Activated naive CD4-positive, alpha-beta T cell treated with anti-CD3 and anti-CD28 coated beads for 36 hours (primary cell): ENCODE data around the gene THTPA. TPM values are rescaled to one million over a fixed set of nuclear protein-coding genes. Genes with fewer than 3 reads are reported as not detected.

Experiments used
- CTCF ChIA-PET: fragments of 350-600 bp; sonication (Branson Sonifier 250); formaldehyde crosslinking; loops from one replicate; lab custom pipeline; 2021; ENCODE audit warnings: antibody characterized with exemption; lab: Charles Lee
- DNase-seq: peaks from one replicate; pipeline ENCODE4 v3.0.0-alpha.2; 2020
- H3K27ac Mint-ChIP-seq: one replicate; pipeline ENCODE4 v1.8.0; 2021; ENCODE audit warnings: mild to moderate bottlenecking, mixed read lengths
- H3K27me3 Mint-ChIP-seq: one replicate; pipeline ENCODE4 v1.8.0; 2021; ENCODE audit warnings: low read depth, mixed read lengths
- H3K36me3 Mint-ChIP-seq: one replicate; pipeline ENCODE4 v1.8.0; 2021; ENCODE audit warnings: low read depth, mixed read lengths
- H3K4me1 Mint-ChIP-seq: one replicate; pipeline ENCODE4 v1.8.0; 2021; ENCODE audit warnings: low read depth, mixed read lengths
- H3K4me3 Mint-ChIP-seq: one replicate; pipeline ENCODE4 v1.8.0; 2021; ENCODE audit warnings: mild to moderate bottlenecking, moderate library complexity, mixed read lengths
- H3K9me3 Mint-ChIP-seq: one replicate; pipeline ENCODE4 v1.8.0; 2021; ENCODE audit warnings: mixed read lengths
- intact Hi-C: fragments of 100-400 bp; cut with micrococcal nuclease; formaldehyde crosslinking; loops from one replicate; pipeline ENCODE4 v1.15.1; 2023
- total RNA-seq, 2 experiments: library from RNA; stranded (reverse); gene quantifications; one replicate each; pipeline ENCODE4 v1.2.3, GENCODE V29; 2021

THTPA gene
- total RNA-seq, 2 experiments from 2014 or later: 6.2 to 6.6 TPM

DNA sequence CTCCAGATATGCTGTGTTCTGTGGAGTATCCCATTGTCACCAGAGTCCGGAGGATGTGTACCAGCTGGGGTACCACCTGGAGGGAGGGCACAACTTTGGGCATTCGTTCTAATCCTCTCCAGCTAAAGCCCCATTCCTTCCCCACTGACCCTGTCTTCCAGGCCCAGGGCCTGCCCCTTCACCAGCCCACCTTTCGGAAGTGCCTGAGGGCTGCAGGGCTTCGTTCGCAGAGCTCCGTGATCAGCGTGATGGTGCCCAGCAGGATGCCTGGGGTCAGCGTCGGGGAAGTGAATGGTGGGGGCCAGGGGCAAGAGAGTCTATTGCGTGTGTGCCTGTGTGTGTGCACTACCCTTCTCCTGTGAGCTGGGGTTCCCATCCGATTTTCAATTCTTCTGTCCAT is 9.6 kb downstream of the THTPA start:
- intact Hi-C loops: loop anchor here (2.0 kb wide), 2 partner anchors 97 to 575 kb away; partner anchors contain the start of genes EMC9 and NGDN
- H3K36me3 Mint-ChIP-seq: peaks cover 26% of the 10 kb centered on the region
- no peak overlapping the region for H3K4me3 Mint-ChIP-seq
- CTCF ChIA-PET: interaction anchor here (1.0 to 11.2 kb wide), 2 partner anchors 9 to 87 kb away, joined by 3 to 209 read pairs; no protein-coding TSS in a partner anchor
- no peaks in the 10 kb centered on the region for H3K9me3 Mint-ChIP-seq
- no peaks in the 10 kb centered on the region for H3K27me3 Mint-ChIP-seq
- H3K4me1 Mint-ChIP-seq: peaks cover 30% of the 10 kb centered on the region
- H3K27ac Mint-ChIP-seq: no peak overlapping the region
- DNase-seq: no peak

- intact Hi-C loops: loop anchor here (2.0 kb wide), 2 partner anchors 97 to 575 kb away; partner anchors contain the start of genes EMC9 and NGDN
- Mint-ChIP-seq H3K36me3 (peaks cover 23% of the 10 kb centered on the region), H3K27me3 (no peaks in the 10 kb centered on the region), H3K27ac (peak overlapping the region; percentile 97), H3K4me1 (peaks cover 30% of the 10 kb centered on the region), H3K4me3 (peak overlapping the region; percentile 100), H3K9me3 (no peaks in the 10 kb centered on the region)
- DNase-seq: no peak
- CTCF ChIA-PET: interaction anchor here (0.7 to 11.2 kb wide), 6 partner anchors 8 to 89 kb away, joined by 3 to 209 read pairs (median 4); no protein-coding TSS in a partner anchor
Measured at GRCh38 chr14:23566112-23566777, 10.2 kb downstream of the THTPA start.

GRCh38 chr14:23566778-23567185 is 10.7 kb downstream of the THTPA start:
- peak overlapping the region; percentile 97 for H3K27ac Mint-ChIP-seq
- H3K9me3 Mint-ChIP-seq: no peaks in the 10 kb centered on the region
- no peak for DNase-seq
- peaks cover 19% of the 10 kb centered on the region for H3K36me3 Mint-ChIP-seq
- H3K27me3 Mint-ChIP-seq: no peaks in the 10 kb centered on the region
- H3K4me1 Mint-ChIP-seq: peaks cover 27% of the 10 kb centered on the region
- H3K4me3 Mint-ChIP-seq: peak overlapping the region; percentile 100
- intact Hi-C loops: loop anchor here (1.0 to 2.0 kb wide), 6 partner anchors 10 to 574 kb away; partner anchors contain the start of genes EMC9, NGDN, PABPN1 and THTPA
- CTCF ChIA-PET: interaction anchor here (0.7 to 3.0 kb wide), 4 partner anchors 8 to 90 kb away, joined by 3 to 22 read pairs (median 4); no protein-coding TSS in a partner anchor

GRCh38 chr14:23567186-23568020 is 11.3 kb downstream of the THTPA start, which contains the start of gene AP1G2:
Gene AP1G2, minus strand, starts transcription at chr14:23567791. Its CDS starts 477 bp downstream, at chr14:23567314.
- DNase-seq: peak; percentile 96
- CTCF ChIA-PET: interaction anchor here (0.7 to 3.0 kb wide), 5 partner anchors 9 to 90 kb away, joined by 3 to 22 read pairs (median 4); no protein-coding TSS in a partner anchor
- H3K27me3 Mint-ChIP-seq: no peaks in the 10 kb centered on the region
- H3K4me3 Mint-ChIP-seq: peak within 1 kb of the TSS; percentile 100
- intact Hi-C loops: loop anchor here (1.0 to 2.0 kb wide), 6 partner anchors 11 to 573 kb away; partner anchors contain the start of genes EMC9, NGDN, PABPN1 and THTPA
- H3K9me3 Mint-ChIP-seq: no peaks in the 10 kb centered on the region
- peaks cover 17% of the 10 kb centered on the region for H3K36me3 Mint-ChIP-seq
- H3K4me1 Mint-ChIP-seq: peaks cover 26% of the 10 kb centered on the region
- H3K27ac Mint-ChIP-seq: peak within 1 kb of the TSS; percentile 97

GRCh38 chr14:23568021-23568599 is 12.0 kb downstream of the THTPA start:
- Mint-ChIP-seq H3K4me1 (peaks cover 22% of the 10 kb centered on the region), H3K4me3 (peak overlapping the region; percentile 100), H3K27ac (peak overlapping the region; percentile 97), H3K36me3 (peaks cover 12% of the 10 kb centered on the region), H3K9me3 (no peaks in the 10 kb centered on the region), H3K27me3 (no peaks in the 10 kb centered on the region)
- intact Hi-C loops: no loop called here
- no peak for DNase-seq
- CTCF ChIA-PET: interaction anchor here (0.6 to 3.0 kb wide), 9 partner anchors 10 to 97 kb away, joined by 3 to 22 read pairs (median 5); no protein-coding TSS in a partner anchor

GRCh38 chr14:23568600-23569331 is 12.7 kb downstream of the THTPA start:
- Mint-ChIP-seq H3K9me3 (no peaks in the 10 kb centered on the region), H3K4me3 (peak overlapping the region; percentile 100), H3K27ac (peak overlapping the region; percentile 97), H3K27me3 (peaks cover 2% of the 10 kb centered on the region), H3K4me1 (peaks cover 22% of the 10 kb centered on the region), H3K36me3 (peaks cover 11% of the 10 kb centered on the region)
- intact Hi-C loops: no loop called here
- peak; percentile 49 for DNase-seq
- CTCF ChIA-PET: interaction anchor here (0.6 to 3.0 kb wide), 8 partner anchors 10 to 98 kb away, joined by 3 to 22 read pairs (median 4); no protein-coding TSS in a partner anchor

DNA sequence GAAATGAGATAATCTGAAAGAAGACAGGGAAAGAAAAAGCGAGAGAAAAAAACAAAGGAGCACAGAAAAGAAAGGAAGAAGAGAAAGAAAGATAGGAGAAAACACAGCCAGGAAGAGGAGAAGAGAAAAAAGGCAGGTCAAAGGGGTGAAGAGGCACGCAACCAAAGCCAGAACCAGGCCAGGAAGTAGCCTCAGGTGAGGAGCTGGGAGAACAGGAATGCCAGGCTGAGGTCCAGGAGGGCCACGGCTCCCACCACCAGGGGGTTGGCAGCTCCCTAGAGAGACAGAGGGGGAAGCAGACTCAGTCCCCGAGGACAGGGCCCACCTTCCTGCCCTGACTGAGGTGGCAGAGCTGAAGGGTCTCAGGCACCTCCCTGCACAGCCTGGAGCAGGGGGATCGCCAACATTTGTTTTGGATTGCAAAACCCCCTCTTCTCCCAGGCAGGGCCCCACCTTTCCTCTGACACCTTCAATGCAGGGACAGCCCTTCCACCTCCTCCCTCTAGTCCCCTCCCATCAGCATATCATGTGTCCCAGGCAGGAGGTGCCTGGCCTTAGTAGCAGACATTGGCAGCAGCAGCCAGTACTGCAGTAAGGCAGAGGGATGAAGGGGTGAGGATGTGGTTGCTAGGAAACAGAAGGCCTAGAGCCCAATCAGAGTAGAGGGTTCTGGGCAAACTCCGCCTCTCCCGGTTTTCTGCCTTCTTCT is 13.5 kb downstream of the THTPA start:
- Mint-ChIP-seq H3K4me3 (no peak overlapping the region), H3K9me3 (no peaks in the 10 kb centered on the region), H3K36me3 (peaks cover 6% of the 10 kb centered on the region), H3K4me1 (peaks cover 22% of the 10 kb centered on the region), H3K27ac (no peak overlapping the region), H3K27me3 (peaks cover 2% of the 10 kb centered on the region)
- intact Hi-C loops: no loop called here
- DNase-seq: no peak
- CTCF ChIA-PET: interaction anchor here (1.3 to 3.0 kb wide), 3 partner anchors 11 to 14 kb away, joined by 4 to 22 read pairs (median 6); no protein-coding TSS in a partner anchor

GRCh38 chr14:23570806-23571483 is 14.9 kb downstream of the THTPA start:
- Mint-ChIP-seq H3K4me3 (no peak overlapping the region), H3K27me3 (peaks cover 8% of the 10 kb centered on the region), H3K4me1 (peaks cover 20% of the 10 kb centered on the region), H3K36me3 (no peaks in the 10 kb centered on the region), H3K27ac (no peak overlapping the region), H3K9me3 (no peaks in the 10 kb centered on the region)
- CTCF ChIA-PET: interaction anchor here (0.6 to 1.8 kb wide), 2 partner anchors 11 to 13 kb away, joined by 3 to 4 read pairs; no protein-coding TSS in a partner anchor
- intact Hi-C loops: no loop called here
- DNase-seq: no peak

DNA sequence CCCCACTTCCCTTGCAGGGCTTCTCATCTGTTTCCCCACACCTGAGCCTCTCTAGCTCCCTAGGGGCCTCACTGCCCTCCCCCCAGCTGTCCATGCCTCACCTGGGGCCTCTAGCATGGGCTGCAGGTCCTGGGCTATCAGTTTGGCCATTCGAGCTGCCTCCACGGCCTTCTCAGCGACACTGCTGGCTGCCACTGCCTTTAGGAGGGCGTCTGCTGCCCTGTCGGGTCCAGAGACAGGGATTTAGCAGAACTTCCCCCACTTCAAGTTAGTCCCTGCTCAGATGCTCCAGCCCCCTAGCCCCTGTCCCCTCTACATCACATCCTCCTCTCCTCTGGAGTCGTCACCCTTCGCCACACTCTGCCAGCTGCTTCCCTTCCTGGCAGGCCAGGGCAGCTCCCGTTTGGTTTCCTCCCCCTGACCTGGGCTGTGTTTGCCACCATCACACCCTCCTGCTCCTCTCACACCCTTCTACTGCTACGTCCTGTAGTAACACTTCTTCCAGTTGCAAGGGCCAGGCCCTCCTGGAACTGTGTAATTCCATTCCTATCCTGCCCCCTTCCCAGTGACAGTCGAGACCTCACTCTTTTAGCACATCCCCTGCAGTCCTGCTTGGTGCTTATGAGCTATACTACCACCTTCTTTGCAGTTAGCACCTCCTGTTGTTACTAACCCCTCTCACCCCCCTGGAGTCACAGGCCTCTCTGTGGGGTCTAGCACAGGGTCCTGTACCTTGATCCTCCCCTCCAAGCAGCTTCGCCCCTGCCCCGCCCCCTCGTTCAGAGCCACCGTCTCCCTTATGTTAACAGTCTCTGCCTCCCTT is 15.8 kb downstream of the THTPA start:
- no peak for DNase-seq
- Mint-ChIP-seq H3K4me3 (no peak overlapping the region), H3K4me1 (peaks cover 22% of the 10 kb centered on the region), H3K9me3 (no peaks in the 10 kb centered on the region), H3K36me3 (no peaks in the 10 kb centered on the region), H3K27ac (no peak overlapping the region), H3K27me3 (peaks cover 15% of the 10 kb centered on the region)
- intact Hi-C loops: no loop called here
- CTCF ChIA-PET: interaction anchor here (0.8 to 2.2 kb wide), 3 partner anchors 9 to 93 kb away, joined by 3 to 12 read pairs (median 3); no protein-coding TSS in a partner anchor

DNA sequence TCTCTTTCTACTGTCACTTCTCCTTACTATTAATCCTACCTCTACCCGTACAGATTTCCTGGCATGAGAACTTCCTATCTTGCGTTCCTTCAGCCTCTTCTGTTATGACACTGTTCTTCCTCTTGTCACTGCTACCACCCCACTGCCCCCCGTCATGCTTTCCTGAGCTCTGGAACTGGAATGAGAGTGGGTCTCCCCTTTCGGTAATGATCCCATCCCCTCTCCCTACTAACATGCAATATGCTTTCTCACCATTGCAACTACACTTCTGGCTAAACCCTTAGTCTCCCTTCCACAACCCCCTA is 16.4 kb downstream of the THTPA start:
- CTCF ChIA-PET: interaction anchor here (0.8 to 2.2 kb wide), 3 partner anchors 10 to 94 kb away, joined by 3 to 12 read pairs (median 3); no protein-coding TSS in a partner anchor
- Mint-ChIP-seq H3K27ac (no peak overlapping the region), H3K4me1 (peaks cover 22% of the 10 kb centered on the region), H3K36me3 (no peaks in the 10 kb centered on the region), H3K4me3 (no peak overlapping the region), H3K27me3 (peaks cover 18% of the 10 kb centered on the region), H3K9me3 (no peaks in the 10 kb centered on the region)
- DNase-seq: no peak
- intact Hi-C loops: no loop called here
